Activated CD4-positive, alpha-beta T cell treated with anti-CD3 and anti-CD28 coated beads, Interleukin-2, amount 50 U/mL, for 16 hours (primary cell): ENCODE results near the gene TRIM38.

Experiments
- DNase-seq: peaks from one replicate; pipeline ENCODE4 v3.0.0-alpha.2; 2020

TRIM38 gene

GRCh38 chr6:26028746-26029569 is 66.4 kb downstream of the TRIM38 start:
- no peak for DNase-seq

- no peak for DNase-seq
Observed at GRCh38 chr6:26029570-26029856, 66.9 kb downstream of the TRIM38 start.

GRCh38 chr6:26029857-26030653 is 67.5 kb downstream of the TRIM38 start:
- DNase-seq = no peak

DNA sequence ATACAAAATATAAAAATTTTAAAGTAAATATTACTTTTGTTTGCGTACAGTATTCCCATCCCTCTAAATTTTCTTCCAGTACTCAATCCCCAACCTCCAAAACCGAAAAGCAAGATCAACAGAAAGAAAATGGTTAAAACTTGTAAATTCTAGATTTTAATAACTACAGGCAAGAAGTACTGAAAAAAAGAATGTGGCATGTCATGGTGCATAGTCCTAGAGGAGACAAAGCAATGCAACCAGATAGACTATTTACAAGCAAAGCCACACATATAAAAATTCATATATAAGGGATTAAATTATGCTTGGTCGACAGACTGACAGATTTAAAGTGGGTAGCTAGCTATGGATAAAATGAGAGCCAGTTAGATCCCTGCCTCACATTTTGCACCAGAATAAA is 68.1 kb downstream of the TRIM38 start:
- DNase-seq = peak; percentile 48

DNA sequence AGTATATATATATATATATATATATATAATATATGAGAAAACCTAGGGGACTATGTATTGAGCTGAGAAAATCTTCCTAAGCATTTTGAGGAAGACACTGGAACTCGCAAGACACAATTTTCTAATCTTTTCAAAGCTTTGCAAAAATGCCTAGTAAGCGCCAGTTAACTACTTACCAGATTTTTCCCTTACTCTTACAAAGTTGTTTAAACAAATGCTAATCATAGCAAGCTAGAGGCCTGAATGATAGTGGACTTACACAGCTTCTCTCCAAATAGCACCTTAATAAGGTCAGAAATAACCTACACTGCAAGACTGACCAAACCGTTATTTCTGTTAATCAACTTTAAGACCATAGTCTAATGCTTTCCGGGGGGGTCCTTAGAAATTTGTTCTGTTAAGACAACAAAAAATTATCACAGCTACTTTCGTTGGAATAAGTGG is 68.6 kb downstream of the TRIM38 start:
- DNase-seq = no peak

DNA sequence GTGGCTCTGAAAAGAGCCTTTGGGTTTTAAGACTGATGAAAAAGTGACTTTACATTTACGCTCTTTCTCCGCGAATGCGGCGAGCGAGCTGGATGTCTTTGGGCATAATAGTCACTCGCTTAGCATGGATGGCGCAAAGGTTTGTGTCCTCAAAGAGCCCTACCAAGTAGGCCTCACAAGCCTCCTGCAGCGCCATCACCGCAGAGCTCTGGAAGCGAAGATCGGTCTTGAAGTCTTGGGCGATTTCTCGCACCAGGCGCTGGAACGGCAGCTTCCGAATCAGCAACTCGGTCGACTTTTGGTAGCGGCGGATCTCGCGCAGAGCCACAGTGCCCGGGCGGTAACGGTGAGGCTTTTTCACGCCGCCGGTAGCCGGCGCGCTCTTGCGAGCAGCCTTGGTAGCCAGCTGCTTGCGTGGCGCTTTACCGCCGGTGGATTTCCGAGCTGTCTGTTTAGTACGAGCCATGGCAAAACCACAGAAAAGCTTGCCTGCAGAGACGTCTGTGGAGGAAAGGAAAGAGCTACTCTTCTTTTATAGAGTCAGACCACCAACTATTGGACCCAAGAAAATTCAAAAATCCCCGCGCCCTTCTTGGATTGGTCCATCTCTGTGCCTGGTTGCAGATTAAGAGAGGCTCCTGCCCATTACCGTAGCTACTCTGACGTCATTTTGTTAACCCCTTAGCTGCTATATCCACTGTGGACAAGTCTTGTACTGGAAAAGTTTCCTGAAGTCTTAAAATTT is 69.2 kb downstream of the TRIM38 start:
- DNase-seq = peak; percentile 98

GRCh38 chr6:26032340-26033084 is 69.9 kb downstream of the TRIM38 start:
- peak; percentile 65 for DNase-seq

DNA sequence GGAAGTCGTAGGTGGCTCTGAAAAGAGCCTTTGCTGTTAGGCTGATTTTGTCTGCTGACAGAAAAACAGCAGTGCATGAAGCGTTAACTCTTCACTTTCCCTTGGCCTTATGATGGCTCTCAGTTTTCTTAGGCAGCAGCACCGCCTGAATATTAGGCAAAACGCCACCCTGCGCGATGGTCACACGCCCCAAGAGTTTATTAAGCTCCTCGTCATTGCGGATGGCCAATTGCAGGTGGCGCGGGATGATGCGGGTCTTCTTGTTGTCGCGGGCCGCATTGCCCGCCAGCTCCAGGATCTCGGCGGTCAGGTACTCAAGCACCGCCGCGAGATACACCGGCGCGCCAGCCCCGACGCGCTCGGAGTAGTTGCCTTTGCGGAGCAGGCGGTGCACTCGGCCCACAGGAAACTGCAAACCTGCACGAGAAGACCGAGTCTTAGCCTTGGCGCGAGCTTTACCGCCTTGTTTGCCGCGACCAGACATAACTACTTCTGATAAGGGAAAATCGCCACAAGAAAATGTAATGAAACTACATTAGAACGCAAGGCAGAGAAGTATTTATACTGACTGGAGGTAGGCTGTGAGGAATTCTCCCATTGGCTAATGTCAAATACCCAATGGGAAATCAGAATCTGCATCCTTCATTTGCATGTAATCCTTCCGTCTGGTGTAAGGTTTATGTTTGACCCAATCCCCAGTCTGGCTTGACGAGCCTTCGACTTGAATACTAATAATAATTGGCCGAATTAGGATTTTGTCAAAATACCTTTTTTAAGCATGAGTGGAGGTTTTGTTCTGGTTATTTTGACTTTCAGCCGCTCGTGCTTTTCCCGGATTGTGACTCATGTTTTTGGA is 70.7 kb downstream of the TRIM38 start:
- peak; percentile 93 for DNase-seq

- DNase-seq = peak; percentile 56
Observed at GRCh38 chr6:26033941-26034354, 71.3 kb downstream of the TRIM38 start.

DNA sequence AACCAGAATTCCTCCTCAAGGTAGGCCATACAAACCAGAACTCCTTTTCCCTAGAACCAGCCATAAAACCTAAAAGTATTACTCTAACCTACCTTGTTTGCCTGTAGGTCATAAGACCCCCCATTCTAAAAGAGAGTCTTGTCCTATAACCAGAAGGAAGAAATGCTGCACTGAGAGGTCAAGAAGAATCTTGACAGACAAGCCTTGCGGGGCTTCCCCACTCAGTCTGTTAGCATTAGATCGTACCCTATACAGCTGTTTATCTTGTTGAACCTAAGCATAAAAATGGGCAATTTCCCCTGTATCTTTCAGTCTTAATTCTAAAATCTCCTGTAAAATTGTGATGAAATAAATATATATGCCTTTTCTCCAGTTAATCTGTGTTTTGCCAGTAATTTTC is 72.3 kb downstream of the TRIM38 start:
- no peak for DNase-seq
